ENCODE results near the gene ATG2A. TPM values are rescaled to one million over a fixed set of nuclear protein-coding genes. Genes with fewer than 3 reads are reported as not detected.

Gene ATG2A
- total and polyA plus RNA-seq, 2 experiments from 2014 or later, result 11.7 to 18.1 TPM

GRCh38 chr11:64870176-64870892, 46.7 kb downstream of the ATG2A start:
- no peak overlapping the region for H3K4me3 ChIP-seq
- H3K27me3 ChIP-seq, result no peaks in the 10 kb centered on the region
- H3K27ac ChIP-seq, result peak overlapping the region; percentile 92
- H3K79me2 ChIP-seq, result peaks cover 94% of the 10 kb centered on the region
- H3K9me2 ChIP-seq (replicated peaks; ENCODE audit: insufficient read depth), result no peaks in the 10 kb centered on the region
- peaks cover 58% of the 10 kb centered on the region for H3K4me1 ChIP-seq (ENCODE audit: insufficient read depth)
- WGBS (ENCODE audit: low lambda C conversion rate, missing lambda C conversion rate), result 38% methylated on average over 19 of the region's 19 CpGs
- peak overlapping the region; percentile 71 for H3K4me2 ChIP-seq
- H3K9me3 ChIP-seq (ENCODE audit: low read depth), result no peaks in the 10 kb centered on the region
- H3K36me3 ChIP-seq (replicated peaks; ENCODE audit: insufficient read depth, low read depth), result no peaks in the 10 kb centered on the region
- no peak overlapping the region for H2AFZ ChIP-seq
- TF ChIP-seq CTCF (IDR thresholded peaks at IDR 0.05; ENCODE audit: poor library complexity), result no peak
- no peak for TF ChIP-seq EZH2 (IDR thresholded peaks at IDR 0.05; ENCODE audit: borderline replicate concordance)
- no peak for TF ChIP-seq EZH2phosphoT487 (IDR thresholded peaks at IDR 0.05; ENCODE audit: low read depth, severe bottlenecking, unreplicated experiment)
- H4K20me1 ChIP-seq (ENCODE audit: insufficient read depth, poor library complexity, severe bottlenecking), result peaks cover 14% of the 10 kb centered on the region
- DNase-seq (ENCODE audit: low spot score), result peak; percentile 76

- 83% methylated on average over 9 of the region's 9 CpGs for WGBS (ENCODE audit: low lambda C conversion rate, missing lambda C conversion rate)
- Histone ChIP-seq H4K20me1 (ENCODE audit: insufficient read depth, poor library complexity, severe bottlenecking) (peaks cover 12% of the 10 kb centered on the region), H3K27ac (peak overlapping the region; percentile 92), H3K79me2 (peaks cover 94% of the 10 kb centered on the region), H3K4me1 (ENCODE audit: insufficient read depth) (peaks cover 61% of the 10 kb centered on the region), H3K36me3 (replicated peaks; ENCODE audit: insufficient read depth, low read depth) (no peaks in the 10 kb centered on the region), H3K27me3 (no peaks in the 10 kb centered on the region), H3K4me3 (no peak overlapping the region), H3K9me3 (ENCODE audit: low read depth) (no peaks in the 10 kb centered on the region), H3K9me2 (replicated peaks; ENCODE audit: insufficient read depth) (no peaks in the 10 kb centered on the region), H2AFZ (no peak overlapping the region), H3K4me2 (peak overlapping the region; percentile 71)
- TF ChIP-seq CTCF (IDR thresholded peaks at IDR 0.05; ENCODE audit: poor library complexity) (peak; percentile 29), EZH2phosphoT487 (IDR thresholded peaks at IDR 0.05; ENCODE audit: low read depth, severe bottlenecking, unreplicated experiment) (no peak), EZH2 (IDR thresholded peaks at IDR 0.05; ENCODE audit: borderline replicate concordance) (no peak)
- DNase-seq (ENCODE audit: low spot score), result no peak
Observed at GRCh38 chr11:64869571-64870175, 47.3 kb downstream of the ATG2A start.

GRCh38 chr11:64868904-64869570, 48.0 kb downstream of the ATG2A start:
- Histone ChIP-seq H4K20me1 (ENCODE audit: insufficient read depth, poor library complexity, severe bottlenecking) (peaks cover 12% of the 10 kb centered on the region), H3K4me1 (ENCODE audit: insufficient read depth) (peaks cover 67% of the 10 kb centered on the region), H3K4me3 (no peak overlapping the region)

More at GRCh38 chr11:64868904-64869570, 48.0 kb downstream of the ATG2A start:
- no peak for TF ChIP-seq CTCF (IDR thresholded peaks at IDR 0.05; ENCODE audit: poor library complexity)
- no peak for TF ChIP-seq EZH2 (IDR thresholded peaks at IDR 0.05; ENCODE audit: borderline replicate concordance)
- no peak for TF ChIP-seq EZH2phosphoT487 (IDR thresholded peaks at IDR 0.05; ENCODE audit: low read depth, severe bottlenecking, unreplicated experiment)
- Histone ChIP-seq H3K27ac (peak overlapping the region; percentile 92), H3K4me2 (peak overlapping the region; percentile 71), H3K9me2 (replicated peaks; ENCODE audit: insufficient read depth) (no peaks in the 10 kb centered on the region), H2AFZ (no peak overlapping the region), H3K79me2 (peaks cover 91% of the 10 kb centered on the region), H3K9me3 (ENCODE audit: low read depth) (no peaks in the 10 kb centered on the region), H3K36me3 (replicated peaks; ENCODE audit: insufficient read depth, low read depth) (no peaks in the 10 kb centered on the region), H3K27me3 (no peaks in the 10 kb centered on the region)
- no peak for DNase-seq (ENCODE audit: low spot score)
- 78% methylated on average over 21 of the region's 21 CpGs for WGBS (ENCODE audit: low lambda C conversion rate, missing lambda C conversion rate)
